Hepatocyte (in vitro differentiated cells): ENCODE data around the gene TNFSF11. TPM values are rescaled to one million over a fixed set of nuclear protein-coding genes. Genes with fewer than 3 reads are reported as not detected.

Source experiments
- DNase-seq: peaks from one replicate; pipeline ENCODE4 v3.0.0-alpha.2; 2016; ENCODE audit warnings: low spot score
- H2AFZ ChIP-seq: fragments of 200-600 bp; sonication (generic); 2 replicates; pipeline ENCODE4 v1.6.0; 2016; ENCODE audit warnings: antibody characterized with exemption, mild to moderate bottlenecking
- H3K27ac ChIP-seq: fragments of 200-600 bp; sonication (generic); 2 replicates; pipeline ENCODE4 v1.5.1; 2016; ENCODE audit warnings: mild to moderate bottlenecking
- H3K27me3 ChIP-seq: fragments of 200-600 bp; sonication (generic); 2 replicates; pipeline ENCODE4 v1.6.1; 2016
- H3K36me3 ChIP-seq: fragments of 200-600 bp; sonication (generic); replicated peaks from 2 replicates; pipeline ENCODE4 v1.5.1; 2016; ENCODE audit warnings: low read depth; ENCODE audit not compliant: insufficient read depth
- H3K4me1 ChIP-seq: fragments of 200-600 bp; sonication (generic); 2 replicates; pipeline ENCODE4 v1.5.1; 2016; ENCODE audit warnings: mild to moderate bottlenecking, moderate library complexity; ENCODE audit not compliant: insufficient read depth
- H3K4me2 ChIP-seq: fragments of 200-600 bp; sonication (generic); 2 replicates; pipeline ENCODE4 v1.6.0; 2016
- H3K4me3 ChIP-seq: fragments of 200-600 bp; sonication (generic); 2 replicates; pipeline ENCODE4 v1.5.1; 2016; ENCODE audit warnings: mild to moderate bottlenecking
- H3K79me2 ChIP-seq: fragments of 200-600 bp; sonication (generic); 2 replicates; pipeline ENCODE4 v1.6.0; 2017; ENCODE audit warnings: mild to moderate bottlenecking
- H3K9me2 ChIP-seq: fragments of 200-600 bp; sonication (generic); replicated peaks from 2 replicates; pipeline ENCODE4 v1.6.0; 2017; ENCODE audit warnings: mild to moderate bottlenecking; ENCODE audit not compliant: insufficient read depth
- H3K9me3 ChIP-seq: fragments of 200-600 bp; sonication (generic); 2 replicates; pipeline ENCODE4 v1.5.1; 2016; ENCODE audit warnings: low read depth, mild to moderate bottlenecking
- H4K20me1 ChIP-seq: fragments of 200-600 bp; sonication (generic); 2 replicates; pipeline ENCODE4 v1.6.0; 2016; ENCODE audit warnings: mild to moderate bottlenecking; ENCODE audit not compliant: insufficient read depth, poor library complexity, severe bottlenecking
- CTCF ChIP-seq: fragments of 200-600 bp; sonication (generic); IDR thresholded peaks from 2 replicates; pipeline ENCODE4 v1.5.1; 2016; ENCODE audit warnings: antibody characterized with exemption, mild to moderate bottlenecking; ENCODE audit not compliant: poor library complexity
- EZH2 ChIP-seq: fragments of 200-600 bp; sonication (generic); IDR thresholded peaks from 2 replicates; pipeline ENCODE4 v1.6.1; 2016; ENCODE audit warnings: antibody characterized with exemption, mild to moderate bottlenecking, borderline replicate concordance
- EZH2phosphoT487 ChIP-seq: fragments of 200-600 bp; sonication (generic); IDR thresholded peaks from one replicate; pipeline ENCODE4 v1.6.1; 2018; ENCODE audit warnings: antibody characterized with exemption, mild to moderate bottlenecking, low read depth, moderate library complexity; ENCODE audit not compliant: unreplicated experiment, severe bottlenecking
- WGBS: methylation state at CpG from one replicate; pipeline ENCODE4 v1.1.6; 2016; ENCODE audit warnings: low lambda C conversion rate; ENCODE audit errors: missing lambda C conversion rate; 5-methylcytosine and 5-hydroxymethylcytosine counted together
- polyA plus RNA-seq: library from polyadenylated mRNA; unstranded; fragments of >200 nt; fragmentation: Nextera tagmentation; extraction: Ambion mirVana; gene quantifications from 2 replicates; pipeline ENCODE4 v1.2.1, GENCODE V29; 2016
- total RNA-seq: library from RNA; depleted of rRNA; stranded (reverse); fragments of >200 nt; gene quantifications from 2 replicates; pipeline ENCODE4 v1.2.3, GENCODE V29; 2014

TNFSF11 gene
- total and polyA plus RNA-seq, 2 experiments from 2014 or later = 0.83 TPM; not detected in 1

- 69% methylated on average over 8 of the region's 8 CpGs for WGBS
- TF ChIP-seq EZH2 (no peak), EZH2phosphoT487 (no peak), CTCF (no peak)
- H3K4me2 ChIP-seq = no peak overlapping the region
- no peak overlapping the region for H3K27ac ChIP-seq
- no peaks in the 10 kb centered on the region for H3K9me3 ChIP-seq
- H3K4me1 ChIP-seq = no peaks in the 10 kb centered on the region
- H3K36me3 ChIP-seq = no peaks in the 10 kb centered on the region
- no peak overlapping the region for H2AFZ ChIP-seq
- H3K4me3 ChIP-seq = no peak overlapping the region
- no peaks in the 10 kb centered on the region for H3K79me2 ChIP-seq
- H3K27me3 ChIP-seq = no peaks in the 10 kb centered on the region
- DNase-seq = no peak
- H4K20me1 ChIP-seq = no peaks in the 10 kb centered on the region
- H3K9me2 ChIP-seq = no peaks in the 10 kb centered on the region
Observed at GRCh38 chr13:42592915-42593900, 19.3 kb downstream of the TNFSF11 start.

GRCh38 chr13:42594481-42595252 lies 20.7 kb downstream of the TNFSF11 start:
- Histone ChIP-seq H4K20me1 (no peaks in the 10 kb centered on the region), H3K9me2 (no peaks in the 10 kb centered on the region), H3K27ac (peak overlapping the region; percentile 6), H3K4me2 (peak overlapping the region; percentile 18), H3K4me1 (no peaks in the 10 kb centered on the region), H2AFZ (no peak overlapping the region), H3K27me3 (no peaks in the 10 kb centered on the region), H3K4me3 (no peak overlapping the region), H3K9me3 (no peaks in the 10 kb centered on the region), H3K79me2 (no peaks in the 10 kb centered on the region), H3K36me3 (no peaks in the 10 kb centered on the region)
- peak; percentile 91 for TF ChIP-seq CTCF
- TF ChIP-seq EZH2 = no peak
- WGBS = 8% methylated on average over 7 of the region's 7 CpGs
- DNase-seq = peak; percentile 87

- 59% methylated on average over 4 of the region's 4 CpGs for WGBS
Observed at GRCh38 chr13:42595253-42595571, 21.3 kb downstream of the TNFSF11 start.

More at GRCh38 chr13:42595253-42595571, 21.3 kb downstream of the TNFSF11 start:
- Histone ChIP-seq H3K9me2 (no peaks in the 10 kb centered on the region), H3K4me2 (no peak overlapping the region), H3K9me3 (no peaks in the 10 kb centered on the region), H3K79me2 (no peaks in the 10 kb centered on the region), H2AFZ (no peak overlapping the region), H3K4me1 (no peaks in the 10 kb centered on the region), H4K20me1 (no peaks in the 10 kb centered on the region), H3K27ac (no peak overlapping the region), H3K27me3 (no peaks in the 10 kb centered on the region), H3K4me3 (no peak overlapping the region), H3K36me3 (no peaks in the 10 kb centered on the region)
- TF ChIP-seq CTCF (no peak), EZH2 (no peak), EZH2phosphoT487 (no peak)
- DNase-seq = no peak
